Thoracic aorta (tissue), 2 donors: ENCODE results near the gene GULP1. TPM values are rescaled to one million over a fixed set of nuclear protein-coding genes. Genes with fewer than 3 reads are reported as not detected.

Experiments used
- ATAC-seq: fragments of 150-250 bp; one replicate; pipeline ENCODE4 v1.8.0; 2017; ENCODE audit warnings: low read depth; ENCODE audit not compliant: insufficient number of reproducible peaks, low FRiP score
- DNase-seq: peaks from one replicate; pipeline ENCODE4 v3.0.0-alpha.2; 2020; ENCODE audit warnings: low spot score
- H3K27ac ChIP-seq, 2 donors: fragments of 200-600 bp; sonication (generic); 1 replicate in 1 of 2; 2 replicates in 1 of 2; pipeline ENCODE4 v1.5.1; 2016; ENCODE audit warnings: mild to moderate bottlenecking in 2 of 2, moderate library complexity in 2 of 2
- H3K27me3 ChIP-seq: fragments of 200-600 bp; sonication (generic); replicated peaks from 2 replicates; pipeline ENCODE4 v1.6.0; 2016; ENCODE audit warnings: mild to moderate bottlenecking; ENCODE audit not compliant: insufficient read depth
- H3K36me3 ChIP-seq: fragments of 200-600 bp; sonication (generic); one replicate; pipeline ENCODE4 v1.5.1; 2016
- H3K4me1 ChIP-seq, 2 donors: fragments of 200-600 bp; sonication (generic); 1 replicate in 1 of 2; 2 replicates in 1 of 2; pipeline versions ENCODE4 v1.5.1 to v1.6.0; 2016; ENCODE audit warnings: low read depth in 2 of 2, mild to moderate bottlenecking in 1 of 2; ENCODE audit not compliant: control insufficient read depth in 1 of 2
- H3K4me3 ChIP-seq: fragments of 200-600 bp; sonication (generic); 2 replicates; pipeline ENCODE4 v1.5.1; 2016; ENCODE audit warnings: mild to moderate bottlenecking
- H3K9me3 ChIP-seq: fragments of 200-600 bp; sonication (generic); 2 replicates; pipeline ENCODE4 v1.5.1; 2016
- CTCF ChIP-seq: fragments of 200-600 bp; sonication (generic); IDR thresholded peaks from one replicate; pipeline ENCODE4 v1.5.1; 2019; ENCODE audit warnings: antibody characterized with exemption
- total RNA-seq, 2 donors: library from RNA; depleted of rRNA; stranded (reverse); fragments of >200 nt; gene quantifications; one replicate each; pipeline versions ENCODE4 v1.1.0 to v1.2.3, GENCODE V29; 2016

GULP1 gene
- total RNA-seq, 2 donors from 2014 or later = 64.0 to 80.9 TPM

GRCh38 chr2:188439986-188440385 is 148.3 kb downstream of the GULP1 start:
- TF ChIP-seq CTCF = no peak
- Histone ChIP-seq H3K27me3 (no peaks in the 10 kb centered on the region), H3K9me3 (no peaks in the 10 kb centered on the region), H3K36me3 (no peaks in the 10 kb centered on the region), H3K4me1 (no peaks in the 10 kb centered on the region), H3K27ac (no peak overlapping the region), H3K4me3 (no peak overlapping the region)
- ATAC-seq (no peak), DNase-seq (no peak)

- no peak for TF ChIP-seq CTCF
- ATAC-seq (no peak), DNase-seq (no peak)
- Histone ChIP-seq H3K27ac (no peak overlapping the region), H3K27me3 (no peaks in the 10 kb centered on the region), H3K4me1 (no peaks in the 10 kb centered on the region), H3K36me3 (no peaks in the 10 kb centered on the region), H3K9me3 (no peaks in the 10 kb centered on the region), H3K4me3 (no peak overlapping the region)
Measured at GRCh38 chr2:188440849-188441248, 149.2 kb downstream of the GULP1 start.

GRCh38 chr2:188441288-188441947 is 149.7 kb downstream of the GULP1 start:
- Histone ChIP-seq H3K4me1 (no peaks in the 10 kb centered on the region), H3K4me3 (no peak overlapping the region), H3K36me3 (no peaks in the 10 kb centered on the region), H3K9me3 (no peaks in the 10 kb centered on the region), H3K27me3 (no peaks in the 10 kb centered on the region), H3K27ac (no peak overlapping the region)
- TF ChIP-seq CTCF = no peak
- no peak for ATAC-seq
- DNase-seq = no peak

- ATAC-seq = no peak
- Histone ChIP-seq H3K36me3 (no peaks in the 10 kb centered on the region), H3K27me3 (no peaks in the 10 kb centered on the region)
Measured at GRCh38 chr2:188443207-188443606, 151.5 kb downstream of the GULP1 start.

More at GRCh38 chr2:188443207-188443606, 151.5 kb downstream of the GULP1 start:
- Histone ChIP-seq H3K9me3 (no peaks in the 10 kb centered on the region), H3K27ac (no peak overlapping the region), H3K4me3 (no peak overlapping the region), H3K4me1 (peaks cover 0 to 3% of the 10 kb centered on the region in 2 donors)
- DNase-seq = no peak
- no peak for TF ChIP-seq CTCF
